ENCODE results near the gene CIAO2A.

The CIAO2A gene

GRCh38 chr15:64029633-64030032 lies 64.0 kb downstream of the CIAO2A start:
- Histone ChIP-seq H3K27me3 (no peaks in the 10 kb centered on the region), H3K9me3 (no peaks in the 10 kb centered on the region), H3K36me3 (no peaks in the 10 kb centered on the region), H3K4me3 (ENCODE audit: low read depth, low read length) (no peak overlapping the region), H3K4me1 (no peaks in the 10 kb centered on the region)
- TF ChIP-seq CTCF (IDR thresholded peaks at IDR 0.05; ENCODE audit: low read depth, low read length) = no peak
- no peak for DNase-seq

GRCh38 chr15:64029110-64029509 lies 64.5 kb downstream of the CIAO2A start:
- no peak for DNase-seq
- no peak for TF ChIP-seq CTCF (IDR thresholded peaks at IDR 0.05; ENCODE audit: low read depth, low read length)
- H3K9me3 ChIP-seq = no peaks in the 10 kb centered on the region
- H3K36me3 ChIP-seq = no peaks in the 10 kb centered on the region
- no peaks in the 10 kb centered on the region for H3K27me3 ChIP-seq
- H3K4me3 ChIP-seq (ENCODE audit: low read depth, low read length) = no peak overlapping the region
- H3K4me1 ChIP-seq = no peaks in the 10 kb centered on the region

- no peak for TF ChIP-seq CTCF (IDR thresholded peaks at IDR 0.05; ENCODE audit: low read depth, low read length)
- Histone ChIP-seq H3K9me3 (no peaks in the 10 kb centered on the region), H3K4me3 (ENCODE audit: low read depth, low read length) (no peak overlapping the region), H3K36me3 (no peaks in the 10 kb centered on the region), H3K27me3 (no peaks in the 10 kb centered on the region), H3K4me1 (no peaks in the 10 kb centered on the region)
- DNase-seq = no peak
Observed at GRCh38 chr15:64026591-64026990, 67.0 kb downstream of the CIAO2A start.

- no peak for TF ChIP-seq CTCF (IDR thresholded peaks at IDR 0.05; ENCODE audit: low read depth, low read length)
- Histone ChIP-seq H3K27me3 (no peaks in the 10 kb centered on the region), H3K4me3 (ENCODE audit: low read depth, low read length) (no peak overlapping the region), H3K4me1 (no peaks in the 10 kb centered on the region), H3K36me3 (no peaks in the 10 kb centered on the region), H3K9me3 (no peaks in the 10 kb centered on the region)
- no peak for DNase-seq
Observed at GRCh38 chr15:64024172-64025050, 69.2 kb downstream of the CIAO2A start.

GRCh38 chr15:64023220-64023619 lies 70.4 kb downstream of the CIAO2A start:
- Histone ChIP-seq H3K27me3 (no peaks in the 10 kb centered on the region), H3K4me1 (no peaks in the 10 kb centered on the region), H3K36me3 (no peaks in the 10 kb centered on the region), H3K4me3 (ENCODE audit: low read depth, low read length) (no peak overlapping the region), H3K9me3 (no peaks in the 10 kb centered on the region)
- TF ChIP-seq CTCF (IDR thresholded peaks at IDR 0.05; ENCODE audit: low read depth, low read length) = no peak
- DNase-seq = no peak

GRCh38 chr15:64022571-64022970 lies 71.1 kb downstream of the CIAO2A start:
- H3K9me3 ChIP-seq = no peaks in the 10 kb centered on the region
- H3K4me1 ChIP-seq = no peaks in the 10 kb centered on the region
- DNase-seq = no peak
- H3K27me3 ChIP-seq = no peaks in the 10 kb centered on the region
- H3K4me3 ChIP-seq (ENCODE audit: low read depth, low read length) = no peak overlapping the region
- no peak for TF ChIP-seq CTCF (IDR thresholded peaks at IDR 0.05; ENCODE audit: low read depth, low read length)
- no peaks in the 10 kb centered on the region for H3K36me3 ChIP-seq

All from BE2C (cell line).